ENCODE data around the gene NOL4L. TPM values are rescaled to one million over a fixed set of nuclear protein-coding genes. Genes with fewer than 3 reads are reported as not detected.
A peak's percentile ranks its signal among the peaks of the same experiment; 100 is the strongest.

The NOL4L gene
- total RNA-seq, 1 donor from 2014 or later, result 106 TPM

DNA sequence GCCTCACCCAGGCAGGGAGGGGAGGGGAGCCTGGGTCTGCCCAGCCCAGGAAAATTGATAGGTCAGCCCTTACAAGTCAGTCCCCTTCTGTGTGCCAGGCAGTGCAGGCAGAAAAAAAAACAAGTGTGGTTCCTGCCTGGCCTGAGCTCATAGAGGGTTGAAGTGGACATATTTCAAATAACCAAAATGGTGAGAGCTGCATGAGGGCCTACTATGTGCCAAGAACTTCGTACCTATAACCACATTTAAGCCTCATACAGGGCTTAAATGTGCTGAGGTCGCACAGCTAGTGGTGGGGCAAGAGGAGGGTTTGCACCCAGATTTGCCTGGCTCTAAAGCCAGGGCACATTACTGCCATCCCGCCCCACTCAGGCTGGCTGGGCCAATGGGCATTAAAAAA lies 6.9 kb upstream of the NOL4L start:
- H3K27ac Mint-ChIP-seq (ENCODE audit: unreplicated experiment), result no peak overlapping the region
- H3K4me3 Mint-ChIP-seq (ENCODE audit: unreplicated experiment), result no peak overlapping the region
- TF ChIP-seq, protein P1, sequence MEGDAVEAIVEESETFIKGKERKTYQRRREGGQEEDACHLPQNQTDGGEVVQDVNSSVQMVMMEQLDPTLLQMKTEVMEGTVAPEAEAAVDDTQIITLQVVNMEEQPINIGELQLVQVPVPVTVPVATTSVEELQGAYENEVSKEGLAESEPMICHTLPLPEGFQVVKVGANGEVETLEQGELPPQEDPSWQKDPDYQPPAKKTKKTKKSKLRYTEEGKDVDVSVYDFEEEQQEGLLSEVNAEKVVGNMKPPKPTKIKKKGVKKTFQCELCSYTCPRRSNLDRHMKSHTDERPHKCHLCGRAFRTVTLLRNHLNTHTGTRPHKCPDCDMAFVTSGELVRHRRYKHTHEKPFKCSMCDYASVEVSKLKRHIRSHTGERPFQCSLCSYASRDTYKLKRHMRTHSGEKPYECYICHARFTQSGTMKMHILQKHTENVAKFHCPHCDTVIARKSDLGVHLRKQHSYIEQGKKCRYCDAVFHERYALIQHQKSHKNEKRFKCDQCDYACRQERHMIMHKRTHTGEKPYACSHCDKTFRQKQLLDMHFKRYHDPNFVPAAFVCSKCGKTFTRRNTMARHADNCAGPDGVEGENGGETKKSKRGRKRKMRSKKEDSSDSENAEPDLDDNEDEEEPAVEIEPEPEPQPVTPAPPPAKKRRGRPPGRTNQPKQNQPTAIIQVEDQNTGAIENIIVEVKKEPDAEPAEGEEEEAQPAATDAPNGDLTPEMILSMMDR (IDR thresholded peaks at IDR 0.05; ENCODE audit: partially characterized antibody, unreplicated experiment), result no peak

GRCh38 chr20:32589769-32590168 lies 4.6 kb upstream of the NOL4L start:
- H3K9me3 Mint-ChIP-seq (ENCODE audit: unreplicated experiment), result peaks cover 13% of the 10 kb centered on the region
- DNase-seq, result no peak
- TF ChIP-seq, protein P1 (IDR thresholded peaks at IDR 0.05; ENCODE audit: partially characterized antibody, unreplicated experiment), result no peak
- H3K4me3 Mint-ChIP-seq (ENCODE audit: unreplicated experiment), result no peak overlapping the region
- H3K36me3 Mint-ChIP-seq (ENCODE audit: unreplicated experiment), result no peaks in the 10 kb centered on the region
- no peak overlapping the region for H3K27ac Mint-ChIP-seq (ENCODE audit: unreplicated experiment)
- H3K4me1 Mint-ChIP-seq (ENCODE audit: low read depth, unreplicated experiment), result peaks cover 9% of the 10 kb centered on the region
- peaks cover 33% of the 10 kb centered on the region for H3K27me3 Mint-ChIP-seq (ENCODE audit: unreplicated experiment)

More for the DNA sequence above, 6.9 kb upstream of the NOL4L start:
- DNase-seq, result no peak
- peaks cover 22% of the 10 kb centered on the region for H3K27me3 Mint-ChIP-seq (ENCODE audit: unreplicated experiment)
- H3K9me3 Mint-ChIP-seq (ENCODE audit: unreplicated experiment), result peaks cover 4% of the 10 kb centered on the region
- peaks cover 3% of the 10 kb centered on the region for H3K4me1 Mint-ChIP-seq (ENCODE audit: low read depth, unreplicated experiment)
- H3K36me3 Mint-ChIP-seq (ENCODE audit: unreplicated experiment), result no peaks in the 10 kb centered on the region

GRCh38 chr20:32589256-32589655 lies 4.1 kb upstream of the NOL4L start:
- peaks cover 9% of the 10 kb centered on the region for H3K4me1 Mint-ChIP-seq (ENCODE audit: low read depth, unreplicated experiment)
- no peaks in the 10 kb centered on the region for H3K36me3 Mint-ChIP-seq (ENCODE audit: unreplicated experiment)
- TF ChIP-seq, protein P1 (IDR thresholded peaks at IDR 0.05; ENCODE audit: partially characterized antibody, unreplicated experiment), result no peak
- H3K27ac Mint-ChIP-seq (ENCODE audit: unreplicated experiment), result no peak overlapping the region
- peaks cover 13% of the 10 kb centered on the region for H3K9me3 Mint-ChIP-seq (ENCODE audit: unreplicated experiment)
- H3K4me3 Mint-ChIP-seq (ENCODE audit: unreplicated experiment), result no peak overlapping the region
- DNase-seq, result no peak
- peaks cover 34% of the 10 kb centered on the region for H3K27me3 Mint-ChIP-seq (ENCODE audit: unreplicated experiment)

DNA sequence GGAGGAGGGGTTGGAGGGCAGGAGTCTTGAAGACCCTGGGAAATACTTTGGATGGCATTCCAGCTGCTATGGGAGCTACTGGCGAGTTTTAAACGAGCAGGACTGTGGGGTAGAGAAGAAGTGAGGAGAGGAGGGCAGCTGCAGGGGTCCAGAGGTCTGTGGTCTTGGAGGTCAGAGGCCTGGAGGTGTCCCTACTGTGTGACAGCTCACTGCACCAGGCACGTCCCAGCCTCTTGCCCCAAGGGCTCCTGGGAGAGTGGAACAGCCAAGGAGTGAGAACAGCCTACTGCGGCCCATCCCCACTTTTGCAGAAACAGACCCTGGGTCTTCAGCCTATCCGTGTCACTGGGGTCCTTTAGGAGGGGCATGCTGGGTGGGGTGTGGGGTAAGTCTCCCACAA lies 2.9 kb upstream of the NOL4L start:
- TF ChIP-seq, protein P1 (IDR thresholded peaks at IDR 0.05; ENCODE audit: partially characterized antibody, unreplicated experiment), result no peak
- no peak overlapping the region for H3K27ac Mint-ChIP-seq (ENCODE audit: unreplicated experiment)
- H3K4me3 Mint-ChIP-seq (ENCODE audit: unreplicated experiment), result no peak overlapping the region
- H3K4me1 Mint-ChIP-seq (ENCODE audit: low read depth, unreplicated experiment), result peaks cover 9% of the 10 kb centered on the region
- peaks cover 11% of the 10 kb centered on the region for H3K9me3 Mint-ChIP-seq (ENCODE audit: unreplicated experiment)
- no peak for DNase-seq
- H3K27me3 Mint-ChIP-seq (ENCODE audit: unreplicated experiment), result peaks cover 31% of the 10 kb centered on the region
- H3K36me3 Mint-ChIP-seq (ENCODE audit: unreplicated experiment), result no peaks in the 10 kb centered on the region

GRCh38 chr20:32586291-32586690 lies 1.2 kb upstream of the NOL4L start:
- Mint-ChIP-seq H3K4me3 (ENCODE audit: unreplicated experiment) (peak overlapping the region; percentile 83), H3K9me3 (ENCODE audit: unreplicated experiment) (peaks cover 16% of the 10 kb centered on the region), H3K36me3 (ENCODE audit: unreplicated experiment) (no peaks in the 10 kb centered on the region), H3K27ac (ENCODE audit: unreplicated experiment) (peak overlapping the region; percentile 46), H3K27me3 (ENCODE audit: unreplicated experiment) (peaks cover 35% of the 10 kb centered on the region), H3K4me1 (ENCODE audit: low read depth, unreplicated experiment) (peaks cover 18% of the 10 kb centered on the region)
- TF ChIP-seq, protein P1 (IDR thresholded peaks at IDR 0.05; ENCODE audit: partially characterized antibody, unreplicated experiment), result no peak
- no peak for DNase-seq
